Panc1 (cell line): ENCODE results near the gene AAMP.

Source experiments
- SIN3A ChIP-seq: IDR thresholded peaks from 2 replicates; pipeline ENCODE4 v1.6.1; 2012; ENCODE audit warnings: low read depth, mild to moderate bottlenecking, low read length, moderate library complexity, borderline replicate concordance; ENCODE audit not compliant: insufficient read depth
- TCF7L2 ChIP-seq: IDR thresholded peaks from 2 replicates; pipeline ENCODE4 v1.6.1; 2011; ENCODE audit warnings: mild to moderate bottlenecking, low read depth, low read length, inconsistent platforms
- TF ChIP-seq, protein P1 (sequence below): fragments of 450-650 bp; IDR thresholded peaks from 2 replicates; pipeline ENCODE4 v1.5.1; 2017; ENCODE audit warnings: mild to moderate bottlenecking
- TF ChIP-seq, protein P2 (sequence below), 2 experiments: IDR thresholded peaks; 2 replicates each; pipeline ENCODE4 v1.6.1; 2011 to 2012; ENCODE audit warnings: low read depth in 2 of 2, control low read depth in 1 of 2, low read length in 1 of 2, mild to moderate bottlenecking in 1 of 2, moderate library complexity in 1 of 2; ENCODE audit not compliant: insufficient read depth in 1 of 2

DNA sequence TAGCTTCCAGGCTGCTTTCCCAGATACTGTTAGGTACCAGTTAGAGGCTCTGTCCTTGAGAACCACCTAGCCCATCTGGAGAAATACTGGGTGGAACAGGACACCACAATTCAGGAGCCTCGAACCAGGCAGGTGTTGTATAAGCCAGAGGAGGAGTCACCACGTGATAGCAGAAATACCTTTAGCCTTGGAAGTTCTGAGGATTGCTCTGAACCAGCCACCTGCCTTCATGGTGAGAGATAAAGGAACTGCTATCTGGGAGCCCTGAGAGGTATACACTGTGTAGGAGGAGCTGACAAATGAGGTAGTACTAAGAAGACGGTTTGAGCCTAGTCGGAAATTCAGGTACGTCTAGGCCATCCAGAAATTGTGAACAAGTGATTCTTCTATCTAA lies 16.7 kb downstream of the AAMP start:
- TF ChIP-seq, protein P1, sequence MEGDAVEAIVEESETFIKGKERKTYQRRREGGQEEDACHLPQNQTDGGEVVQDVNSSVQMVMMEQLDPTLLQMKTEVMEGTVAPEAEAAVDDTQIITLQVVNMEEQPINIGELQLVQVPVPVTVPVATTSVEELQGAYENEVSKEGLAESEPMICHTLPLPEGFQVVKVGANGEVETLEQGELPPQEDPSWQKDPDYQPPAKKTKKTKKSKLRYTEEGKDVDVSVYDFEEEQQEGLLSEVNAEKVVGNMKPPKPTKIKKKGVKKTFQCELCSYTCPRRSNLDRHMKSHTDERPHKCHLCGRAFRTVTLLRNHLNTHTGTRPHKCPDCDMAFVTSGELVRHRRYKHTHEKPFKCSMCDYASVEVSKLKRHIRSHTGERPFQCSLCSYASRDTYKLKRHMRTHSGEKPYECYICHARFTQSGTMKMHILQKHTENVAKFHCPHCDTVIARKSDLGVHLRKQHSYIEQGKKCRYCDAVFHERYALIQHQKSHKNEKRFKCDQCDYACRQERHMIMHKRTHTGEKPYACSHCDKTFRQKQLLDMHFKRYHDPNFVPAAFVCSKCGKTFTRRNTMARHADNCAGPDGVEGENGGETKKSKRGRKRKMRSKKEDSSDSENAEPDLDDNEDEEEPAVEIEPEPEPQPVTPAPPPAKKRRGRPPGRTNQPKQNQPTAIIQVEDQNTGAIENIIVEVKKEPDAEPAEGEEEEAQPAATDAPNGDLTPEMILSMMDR: no peak
- TF ChIP-seq TCF7L2 (no peak), SIN3A (no peak)
- TF ChIP-seq, protein P2, sequence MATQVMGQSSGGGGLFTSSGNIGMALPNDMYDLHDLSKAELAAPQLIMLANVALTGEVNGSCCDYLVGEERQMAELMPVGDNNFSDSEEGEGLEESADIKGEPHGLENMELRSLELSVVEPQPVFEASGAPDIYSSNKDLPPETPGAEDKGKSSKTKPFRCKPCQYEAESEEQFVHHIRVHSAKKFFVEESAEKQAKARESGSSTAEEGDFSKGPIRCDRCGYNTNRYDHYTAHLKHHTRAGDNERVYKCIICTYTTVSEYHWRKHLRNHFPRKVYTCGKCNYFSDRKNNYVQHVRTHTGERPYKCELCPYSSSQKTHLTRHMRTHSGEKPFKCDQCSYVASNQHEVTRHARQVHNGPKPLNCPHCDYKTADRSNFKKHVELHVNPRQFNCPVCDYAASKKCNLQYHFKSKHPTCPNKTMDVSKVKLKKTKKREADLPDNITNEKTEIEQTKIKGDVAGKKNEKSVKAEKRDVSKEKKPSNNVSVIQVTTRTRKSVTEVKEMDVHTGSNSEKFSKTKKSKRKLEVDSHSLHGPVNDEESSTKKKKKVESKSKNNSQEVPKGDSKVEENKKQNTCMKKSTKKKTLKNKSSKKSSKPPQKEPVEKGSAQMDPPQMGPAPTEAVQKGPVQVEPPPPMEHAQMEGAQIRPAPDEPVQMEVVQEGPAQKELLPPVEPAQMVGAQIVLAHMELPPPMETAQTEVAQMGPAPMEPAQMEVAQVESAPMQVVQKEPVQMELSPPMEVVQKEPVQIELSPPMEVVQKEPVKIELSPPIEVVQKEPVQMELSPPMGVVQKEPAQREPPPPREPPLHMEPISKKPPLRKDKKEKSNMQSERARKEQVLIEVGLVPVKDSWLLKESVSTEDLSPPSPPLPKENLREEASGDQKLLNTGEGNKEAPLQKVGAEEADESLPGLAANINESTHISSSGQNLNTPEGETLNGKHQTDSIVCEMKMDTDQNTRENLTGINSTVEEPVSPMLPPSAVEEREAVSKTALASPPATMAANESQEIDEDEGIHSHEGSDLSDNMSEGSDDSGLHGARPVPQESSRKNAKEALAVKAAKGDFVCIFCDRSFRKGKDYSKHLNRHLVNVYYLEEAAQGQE (IDR thresholded peaks at IDR 0.05; ENCODE audit: insufficient read depth in 1 of 2, low read depth in 2 of 2, low read length in 1 of 2): no peak
